C4-2B (cell line): ENCODE results near the gene CEACAM3.

Experiments
- ZFX ChIP-seq: fragments of 450-650 bp; IDR thresholded peaks from 2 replicates; pipeline ENCODE4 v1.6.1; 2017
- TF ChIP-seq, protein P1 (sequence below): fragments of 450-650 bp; conservative IDR thresholded peaks from 2 replicates; pipeline ENCODE4 v1.5.1; 2017; ENCODE audit warnings: mild to moderate bottlenecking

DNA sequence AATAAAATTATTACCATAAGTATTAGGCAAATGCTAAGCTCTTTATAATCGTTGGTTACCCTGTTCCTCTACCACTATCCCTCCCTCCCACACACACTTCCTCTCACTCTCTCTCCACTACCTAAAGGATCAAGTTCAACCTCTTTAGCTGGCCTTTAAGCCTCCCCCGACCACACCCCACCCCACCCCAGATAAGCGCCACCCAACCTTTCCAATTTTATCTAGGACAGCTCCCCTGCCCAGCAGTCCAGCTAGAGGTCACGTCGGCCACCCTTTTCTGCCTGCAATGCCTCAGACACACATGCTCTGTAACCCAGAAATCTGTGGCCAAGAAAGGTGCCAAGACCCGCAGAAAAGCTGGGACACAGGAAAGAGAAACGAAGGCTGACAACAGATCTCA lies 47.0 kb downstream of the CEACAM3 start:
- TF ChIP-seq, protein P1, sequence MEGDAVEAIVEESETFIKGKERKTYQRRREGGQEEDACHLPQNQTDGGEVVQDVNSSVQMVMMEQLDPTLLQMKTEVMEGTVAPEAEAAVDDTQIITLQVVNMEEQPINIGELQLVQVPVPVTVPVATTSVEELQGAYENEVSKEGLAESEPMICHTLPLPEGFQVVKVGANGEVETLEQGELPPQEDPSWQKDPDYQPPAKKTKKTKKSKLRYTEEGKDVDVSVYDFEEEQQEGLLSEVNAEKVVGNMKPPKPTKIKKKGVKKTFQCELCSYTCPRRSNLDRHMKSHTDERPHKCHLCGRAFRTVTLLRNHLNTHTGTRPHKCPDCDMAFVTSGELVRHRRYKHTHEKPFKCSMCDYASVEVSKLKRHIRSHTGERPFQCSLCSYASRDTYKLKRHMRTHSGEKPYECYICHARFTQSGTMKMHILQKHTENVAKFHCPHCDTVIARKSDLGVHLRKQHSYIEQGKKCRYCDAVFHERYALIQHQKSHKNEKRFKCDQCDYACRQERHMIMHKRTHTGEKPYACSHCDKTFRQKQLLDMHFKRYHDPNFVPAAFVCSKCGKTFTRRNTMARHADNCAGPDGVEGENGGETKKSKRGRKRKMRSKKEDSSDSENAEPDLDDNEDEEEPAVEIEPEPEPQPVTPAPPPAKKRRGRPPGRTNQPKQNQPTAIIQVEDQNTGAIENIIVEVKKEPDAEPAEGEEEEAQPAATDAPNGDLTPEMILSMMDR = no peak
- no peak for TF ChIP-seq ZFX
